ENCODE measurements around the gene TSSC4.

Gene TSSC4

DNA sequence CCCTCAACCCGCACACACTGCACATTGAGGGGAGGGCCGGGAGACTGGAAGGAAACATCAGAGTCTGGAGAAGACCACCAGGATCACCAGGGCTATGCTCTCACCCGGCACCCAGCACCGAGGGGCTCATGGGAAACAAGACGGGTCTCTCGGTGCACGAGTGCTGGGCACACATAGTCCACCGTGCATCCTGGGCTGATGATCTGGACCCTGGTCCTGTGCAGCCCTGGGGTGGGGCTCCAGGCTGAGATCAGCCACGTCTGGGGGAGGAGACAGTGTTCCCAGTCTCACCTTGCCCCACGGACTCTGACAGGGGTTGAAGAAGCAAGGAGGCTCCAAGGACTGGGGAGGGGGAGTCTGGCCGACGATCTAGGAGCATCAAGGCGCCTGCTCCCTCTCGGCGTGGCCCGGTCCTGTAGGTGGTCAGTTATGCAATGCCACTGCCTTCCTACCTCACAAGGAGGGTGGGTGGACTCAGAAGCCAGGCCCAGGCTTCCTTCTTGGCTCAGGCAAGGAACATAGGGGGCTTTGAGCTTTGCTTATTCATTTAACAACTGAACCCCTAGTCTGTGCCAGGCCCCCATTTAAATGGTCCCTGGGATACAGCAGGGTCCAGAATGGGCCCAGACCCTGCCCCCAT lies 34.9 kb upstream of the TSSC4 start:
- no peak overlapping the region for H3K4me3 ChIP-seq (ENCODE audit: low read length)
- DNase-seq (ENCODE audit: low read depth) = no peak
- TF ChIP-seq, protein P1, sequence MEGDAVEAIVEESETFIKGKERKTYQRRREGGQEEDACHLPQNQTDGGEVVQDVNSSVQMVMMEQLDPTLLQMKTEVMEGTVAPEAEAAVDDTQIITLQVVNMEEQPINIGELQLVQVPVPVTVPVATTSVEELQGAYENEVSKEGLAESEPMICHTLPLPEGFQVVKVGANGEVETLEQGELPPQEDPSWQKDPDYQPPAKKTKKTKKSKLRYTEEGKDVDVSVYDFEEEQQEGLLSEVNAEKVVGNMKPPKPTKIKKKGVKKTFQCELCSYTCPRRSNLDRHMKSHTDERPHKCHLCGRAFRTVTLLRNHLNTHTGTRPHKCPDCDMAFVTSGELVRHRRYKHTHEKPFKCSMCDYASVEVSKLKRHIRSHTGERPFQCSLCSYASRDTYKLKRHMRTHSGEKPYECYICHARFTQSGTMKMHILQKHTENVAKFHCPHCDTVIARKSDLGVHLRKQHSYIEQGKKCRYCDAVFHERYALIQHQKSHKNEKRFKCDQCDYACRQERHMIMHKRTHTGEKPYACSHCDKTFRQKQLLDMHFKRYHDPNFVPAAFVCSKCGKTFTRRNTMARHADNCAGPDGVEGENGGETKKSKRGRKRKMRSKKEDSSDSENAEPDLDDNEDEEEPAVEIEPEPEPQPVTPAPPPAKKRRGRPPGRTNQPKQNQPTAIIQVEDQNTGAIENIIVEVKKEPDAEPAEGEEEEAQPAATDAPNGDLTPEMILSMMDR (conservative IDR thresholded peaks at IDR 0.05; ENCODE audit: low read length) = no peak

DNA sequence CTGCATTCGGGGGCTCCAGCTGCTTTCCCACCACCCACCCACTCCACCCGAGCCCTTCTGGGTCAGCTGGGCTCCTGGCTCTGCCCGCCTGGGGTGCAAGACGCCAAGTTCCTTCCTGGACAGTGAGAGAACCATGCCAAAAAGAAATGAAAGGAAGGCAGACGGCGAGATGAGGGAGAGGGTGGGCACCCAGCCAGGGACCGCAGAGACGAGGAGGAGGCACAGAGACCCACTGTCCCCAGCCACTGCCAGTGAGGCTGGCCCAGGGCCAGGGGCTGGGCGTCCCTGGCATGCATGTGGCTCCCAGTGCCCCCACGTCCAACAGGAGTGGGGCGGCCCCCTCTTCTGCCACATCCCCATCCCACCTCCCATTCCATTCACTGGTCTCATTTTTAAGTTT lies 34.3 kb upstream of the TSSC4 start:
- no peak overlapping the region for H3K4me3 ChIP-seq (ENCODE audit: low read length)
- DNase-seq (ENCODE audit: low read depth) = no peak
- TF ChIP-seq, protein P1 (conservative IDR thresholded peaks at IDR 0.05; ENCODE audit: low read length) = no peak

DNA sequence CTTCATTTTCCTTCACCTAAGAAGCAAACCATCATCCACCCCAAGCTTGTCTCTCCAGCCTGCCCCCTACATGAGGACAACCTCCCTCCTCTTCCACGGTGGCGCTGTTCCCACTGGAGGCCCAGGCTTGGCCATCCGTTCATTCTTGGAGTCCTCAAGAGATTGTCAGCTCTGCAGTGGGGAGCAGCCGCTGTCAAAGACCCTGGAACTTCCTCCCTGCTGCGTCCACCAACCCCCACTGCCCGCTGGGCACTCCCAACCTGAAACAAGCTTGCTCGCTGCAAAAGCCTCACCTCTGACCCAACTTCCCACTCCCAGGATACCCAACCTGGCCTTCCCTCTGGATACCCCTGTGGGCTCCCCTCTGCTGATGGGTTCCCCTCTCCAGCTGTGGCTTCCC lies 33.8 kb upstream of the TSSC4 start:
- TF ChIP-seq, protein P1 (conservative IDR thresholded peaks at IDR 0.05; ENCODE audit: low read length) = no peak
- no peak for DNase-seq (ENCODE audit: low read depth)
- no peak overlapping the region for H3K4me3 ChIP-seq (ENCODE audit: low read length)

DNA sequence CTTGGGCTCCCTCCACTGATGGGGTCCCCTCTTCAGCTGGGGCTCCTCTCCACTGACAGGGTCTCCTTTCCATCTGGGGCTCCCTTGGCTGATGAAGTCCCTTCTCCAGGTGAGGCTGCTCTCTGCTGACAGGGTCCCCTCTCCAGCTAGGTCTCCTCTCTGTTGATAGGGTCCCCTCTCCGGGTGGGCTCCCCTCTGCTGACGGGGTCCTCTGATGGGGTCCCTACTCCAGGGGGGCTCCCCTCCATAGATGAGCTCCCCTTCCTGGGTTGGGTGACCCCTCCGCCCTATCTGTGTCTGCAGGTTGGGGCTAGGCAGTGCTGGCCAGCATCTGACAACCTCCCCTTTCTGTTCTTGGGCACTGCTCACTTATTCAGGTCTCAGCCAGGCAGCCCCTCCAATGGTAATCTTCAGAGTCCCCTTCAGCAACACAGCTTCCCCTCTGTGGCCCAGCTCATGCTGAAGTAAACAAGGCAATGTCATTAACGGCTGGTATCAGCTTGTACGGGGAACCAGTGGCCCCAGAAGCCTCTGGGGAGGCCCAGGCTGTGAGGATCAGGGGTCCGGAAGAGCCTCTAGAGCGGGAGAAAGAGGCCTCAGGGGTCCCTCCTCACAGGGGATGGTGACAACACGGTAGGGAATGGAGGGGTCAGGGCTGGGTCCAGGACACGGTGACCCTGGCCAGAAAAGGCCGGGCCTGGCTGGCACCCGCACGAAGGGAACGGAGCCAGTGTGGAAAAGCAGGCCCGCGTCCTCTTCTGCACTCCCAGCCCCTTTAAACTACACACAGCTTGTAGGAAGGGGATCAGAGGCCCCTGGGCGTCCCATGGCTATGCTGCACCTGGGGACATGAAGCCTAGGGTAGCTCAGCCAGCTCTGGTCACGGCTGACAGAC lies 33.0 kb upstream of the TSSC4 start:
- H3K4me3 ChIP-seq (ENCODE audit: low read length) = no peak overlapping the region
- TF ChIP-seq, protein P1 (conservative IDR thresholded peaks at IDR 0.05; ENCODE audit: low read length) = no peak
- no peak for DNase-seq (ENCODE audit: low read depth)

DNA sequence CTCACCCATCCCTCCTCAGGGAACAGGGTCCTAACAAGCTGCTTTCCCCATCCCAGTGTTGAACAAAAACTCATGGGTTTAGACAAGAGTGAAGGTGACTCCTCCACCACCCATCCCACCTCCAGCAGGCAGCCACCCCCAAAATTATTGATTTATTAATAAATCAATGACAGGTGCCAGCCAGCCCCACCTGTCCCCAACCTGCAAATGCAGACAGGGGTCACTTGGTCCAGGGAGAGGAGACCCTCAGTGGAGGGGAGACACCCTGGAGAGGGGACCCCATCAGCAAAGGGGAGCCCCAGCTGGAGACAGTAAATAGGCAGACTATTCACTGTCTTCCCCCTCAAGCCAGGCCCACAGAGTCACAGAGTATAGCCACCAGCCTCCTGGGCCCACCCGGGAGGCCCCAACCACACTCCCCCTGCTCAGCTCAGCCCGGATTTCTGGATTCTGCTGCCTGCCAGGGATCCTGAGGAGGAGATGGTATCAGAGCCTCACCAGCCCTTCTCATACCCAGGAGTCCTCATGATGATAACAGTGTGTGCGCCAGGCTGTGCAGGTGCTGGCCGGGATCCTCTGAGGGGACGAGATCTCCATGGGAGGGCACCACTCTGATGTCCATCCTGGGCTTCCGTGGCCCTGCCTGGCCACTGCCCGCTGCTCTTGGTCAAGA lies 32.2 kb upstream of the TSSC4 start:
- H3K4me3 ChIP-seq (ENCODE audit: low read length) = no peak overlapping the region
- DNase-seq (ENCODE audit: low read depth) = no peak
- TF ChIP-seq, protein P1 (conservative IDR thresholded peaks at IDR 0.05; ENCODE audit: low read length) = no peak

DNA sequence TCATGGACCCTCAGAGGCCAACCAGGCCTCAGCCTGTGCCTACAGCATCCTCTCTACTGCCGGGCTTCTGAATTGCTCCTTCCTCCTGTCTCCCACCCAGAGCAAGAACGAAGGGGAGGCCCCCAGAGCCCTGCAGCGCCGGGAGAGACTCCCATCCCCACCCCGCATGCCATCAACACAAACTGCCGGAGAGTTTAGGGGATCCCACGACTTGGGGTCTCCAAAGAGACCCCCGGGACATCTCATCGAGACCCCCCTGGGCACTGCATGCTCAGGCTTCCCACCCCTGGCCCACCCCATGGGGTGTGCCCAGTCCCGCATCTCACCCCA lies 31.7 kb upstream of the TSSC4 start:
- DNase-seq (ENCODE audit: low read depth) = no peak
- TF ChIP-seq, protein P1 (conservative IDR thresholded peaks at IDR 0.05; ENCODE audit: low read length) = no peak
- H3K4me3 ChIP-seq (ENCODE audit: low read length) = no peak overlapping the region

All from AG10803 (cell line).